Heart left ventricle (tissue), 13 donors: Measurements from ENCODE around the gene TUBB3.
A peak's percentile ranks its signal among the peaks of the same experiment; 100 is the strongest.

Source experiments
- POLR2A ChIP-seq, 2 donors: fragments of 450-650 bp; IDR thresholded peaks; one replicate each; pipeline ENCODE4 v1.6.1; 2017; ENCODE audit warnings: antibody characterized with exemption in 2 of 2, mild to moderate bottlenecking in 2 of 2, moderate library complexity in 2 of 2
- TF ChIP-seq, protein P1 (sequence below), 12 donors: fragments of 200-600 bp; sonication (generic) in 4 of 12; IDR thresholded peaks; one replicate each; pipeline versions ENCODE4 v1.5.0 to v1.8.0; 2018 to 2022; ENCODE audit warnings: antibody characterized with exemption in 12 of 12, mild to moderate bottlenecking in 5 of 12
- donor health status: ischemic (EF 13 %, LVEDD 7.1; RV severe dilation, severe dysfunction).
- donor health status: DM: no; HTN: yes; CAD: no.
- donor health status: DM: no; HTN: no; CAD: no.
- donor health status: ischemic (EF 25% LVEDD 6.9; RV normal size, moderate dysfunction).
- donor health status: ischemic (EF 25% LVEDD 5.7; RV mildly dilated, moderate dysfunction).
- donor health status: ischemic (EF 35%, LVEDD 5.7; RV mildly dilated, moderate dysfunction).
- donor health status: nonischemic (EF 11% LVEDD 7.7; RV severe dilation, severe dysfunction).
- donor health status: DM: yes; HTN: yes; CAD: no.
- donor health status: PGD.
- donor health status: ischemic (EF 29% LVEDD 5.4; RV normal size, mild dysfunction).
- donor health status: nonischemic (EF 23%, LVEDD 6.1; RV moderate dilation, normal function).

DNA sequence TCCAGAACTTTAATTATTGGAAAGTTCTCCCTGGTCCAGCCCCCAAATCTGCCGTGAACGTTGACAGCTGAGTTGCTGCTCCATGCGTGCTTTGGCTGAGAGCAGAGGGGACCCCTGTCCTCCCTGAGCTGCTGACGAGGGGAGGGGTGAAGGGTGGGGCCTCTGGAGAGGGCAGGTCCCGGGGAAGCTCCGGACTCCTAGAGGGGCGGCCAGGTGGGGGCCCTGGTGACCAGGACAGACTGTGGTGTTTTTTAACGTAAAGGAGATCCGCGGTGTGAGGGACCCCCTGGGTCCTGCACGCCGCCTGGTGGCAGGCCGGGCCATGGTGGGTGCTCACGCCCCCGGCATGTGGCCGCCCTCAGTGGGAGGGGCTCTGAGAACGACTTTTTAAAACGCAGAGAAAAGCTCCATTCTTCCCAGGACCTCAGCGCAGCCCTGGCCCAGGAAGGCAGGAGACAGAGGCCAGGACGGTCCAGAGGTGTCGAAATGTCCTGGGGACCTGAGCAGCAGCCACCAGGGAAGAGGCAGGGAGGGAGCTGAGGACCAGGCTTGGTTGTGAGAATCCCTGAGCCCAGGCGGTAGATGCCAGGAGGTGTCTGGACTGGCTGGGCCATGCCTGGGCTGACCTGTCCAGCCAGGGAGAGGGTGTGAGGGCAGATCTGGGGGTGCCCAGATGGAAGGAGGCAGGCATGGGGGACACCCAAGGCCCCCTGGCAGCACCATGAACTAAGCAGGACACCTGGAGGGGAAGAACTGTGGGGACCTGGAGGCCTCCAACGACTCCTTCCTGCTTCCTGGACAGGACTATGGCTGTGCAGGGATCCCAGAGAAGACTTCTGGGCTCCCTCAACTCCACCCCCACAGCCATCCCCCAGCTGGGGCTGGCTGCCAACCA, 4.4 kb upstream of the TUBB3 start, which contains the start of gene MC1R:
- TF ChIP-seq, protein P1, sequence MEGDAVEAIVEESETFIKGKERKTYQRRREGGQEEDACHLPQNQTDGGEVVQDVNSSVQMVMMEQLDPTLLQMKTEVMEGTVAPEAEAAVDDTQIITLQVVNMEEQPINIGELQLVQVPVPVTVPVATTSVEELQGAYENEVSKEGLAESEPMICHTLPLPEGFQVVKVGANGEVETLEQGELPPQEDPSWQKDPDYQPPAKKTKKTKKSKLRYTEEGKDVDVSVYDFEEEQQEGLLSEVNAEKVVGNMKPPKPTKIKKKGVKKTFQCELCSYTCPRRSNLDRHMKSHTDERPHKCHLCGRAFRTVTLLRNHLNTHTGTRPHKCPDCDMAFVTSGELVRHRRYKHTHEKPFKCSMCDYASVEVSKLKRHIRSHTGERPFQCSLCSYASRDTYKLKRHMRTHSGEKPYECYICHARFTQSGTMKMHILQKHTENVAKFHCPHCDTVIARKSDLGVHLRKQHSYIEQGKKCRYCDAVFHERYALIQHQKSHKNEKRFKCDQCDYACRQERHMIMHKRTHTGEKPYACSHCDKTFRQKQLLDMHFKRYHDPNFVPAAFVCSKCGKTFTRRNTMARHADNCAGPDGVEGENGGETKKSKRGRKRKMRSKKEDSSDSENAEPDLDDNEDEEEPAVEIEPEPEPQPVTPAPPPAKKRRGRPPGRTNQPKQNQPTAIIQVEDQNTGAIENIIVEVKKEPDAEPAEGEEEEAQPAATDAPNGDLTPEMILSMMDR (IDR thresholded peaks at IDR 0.05), result peak in 11 of 12 donors; percentile 22 to 60 (median 39)
- TF ChIP-seq POLR2A (IDR thresholded peaks at IDR 0.05), result no peak
